Measurements from ENCODE around the gene FAM20A. TPM values are rescaled to one million over a fixed set of nuclear protein-coding genes. Genes with fewer than 3 reads are reported as not detected.

The FAM20A gene
- total RNA-seq, 1 donor from 2014 or later = 0.37 TPM

GRCh38 chr17:68580236-68580770 lies 20.9 kb downstream of the FAM20A start:
- Mint-ChIP-seq H3K36me3 (ENCODE audit: unreplicated experiment) (no peaks in the 10 kb centered on the region), H3K9me3 (ENCODE audit: unreplicated experiment) (no peaks in the 10 kb centered on the region), H3K27me3 (ENCODE audit: unreplicated experiment) (peaks cover 3% of the 10 kb centered on the region), H3K4me1 (ENCODE audit: low read depth, unreplicated experiment) (peaks cover 7% of the 10 kb centered on the region), H3K4me3 (ENCODE audit: unreplicated experiment) (no peak overlapping the region), H3K27ac (ENCODE audit: unreplicated experiment) (no peak overlapping the region)
- no peak for DNase-seq
- TF ChIP-seq, protein P1, sequence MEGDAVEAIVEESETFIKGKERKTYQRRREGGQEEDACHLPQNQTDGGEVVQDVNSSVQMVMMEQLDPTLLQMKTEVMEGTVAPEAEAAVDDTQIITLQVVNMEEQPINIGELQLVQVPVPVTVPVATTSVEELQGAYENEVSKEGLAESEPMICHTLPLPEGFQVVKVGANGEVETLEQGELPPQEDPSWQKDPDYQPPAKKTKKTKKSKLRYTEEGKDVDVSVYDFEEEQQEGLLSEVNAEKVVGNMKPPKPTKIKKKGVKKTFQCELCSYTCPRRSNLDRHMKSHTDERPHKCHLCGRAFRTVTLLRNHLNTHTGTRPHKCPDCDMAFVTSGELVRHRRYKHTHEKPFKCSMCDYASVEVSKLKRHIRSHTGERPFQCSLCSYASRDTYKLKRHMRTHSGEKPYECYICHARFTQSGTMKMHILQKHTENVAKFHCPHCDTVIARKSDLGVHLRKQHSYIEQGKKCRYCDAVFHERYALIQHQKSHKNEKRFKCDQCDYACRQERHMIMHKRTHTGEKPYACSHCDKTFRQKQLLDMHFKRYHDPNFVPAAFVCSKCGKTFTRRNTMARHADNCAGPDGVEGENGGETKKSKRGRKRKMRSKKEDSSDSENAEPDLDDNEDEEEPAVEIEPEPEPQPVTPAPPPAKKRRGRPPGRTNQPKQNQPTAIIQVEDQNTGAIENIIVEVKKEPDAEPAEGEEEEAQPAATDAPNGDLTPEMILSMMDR (IDR thresholded peaks at IDR 0.05; ENCODE audit: partially characterized antibody, unreplicated experiment) = no peak

DNA sequence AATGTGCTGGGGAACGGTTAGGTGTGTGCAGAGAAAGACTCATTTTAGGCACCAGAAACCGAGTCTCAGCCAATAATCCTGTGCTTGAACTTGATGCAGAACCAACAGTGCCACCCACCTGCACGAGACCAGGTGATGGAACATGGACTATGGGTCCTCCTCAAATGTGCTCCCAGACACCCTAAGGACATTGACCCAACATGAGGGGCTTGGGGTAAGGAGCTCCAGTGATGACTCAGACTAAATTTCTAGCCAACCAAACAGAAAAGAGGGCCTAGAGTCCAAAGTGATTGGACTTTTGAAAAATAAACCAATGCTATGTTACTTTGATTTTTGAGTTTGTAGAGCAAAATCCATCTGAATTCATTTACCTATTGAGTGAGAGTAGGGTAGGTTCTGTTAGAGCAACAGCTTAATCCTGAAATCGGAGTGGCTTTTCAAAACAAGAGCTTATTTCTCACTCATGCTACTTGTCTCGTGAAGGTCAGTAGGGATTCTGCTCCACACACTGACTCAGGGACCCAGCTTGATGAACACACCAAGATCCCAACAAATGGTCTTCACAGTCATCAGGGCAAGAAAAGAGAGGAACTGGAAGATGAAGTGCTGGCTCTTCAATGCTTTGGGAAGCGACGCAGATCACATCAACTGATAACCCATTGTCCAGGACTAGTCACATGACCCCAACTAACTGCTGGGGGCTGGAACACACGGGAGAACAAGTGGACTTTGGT lies 21.8 kb downstream of the FAM20A start:
- TF ChIP-seq, protein P1 (IDR thresholded peaks at IDR 0.05; ENCODE audit: partially characterized antibody, unreplicated experiment) = no peak
- peaks cover 3% of the 10 kb centered on the region for H3K27me3 Mint-ChIP-seq (ENCODE audit: unreplicated experiment)
- H3K4me1 Mint-ChIP-seq (ENCODE audit: low read depth, unreplicated experiment) = peaks cover 7% of the 10 kb centered on the region
- no peak overlapping the region for H3K27ac Mint-ChIP-seq (ENCODE audit: unreplicated experiment)
- DNase-seq = no peak
- no peaks in the 10 kb centered on the region for H3K9me3 Mint-ChIP-seq (ENCODE audit: unreplicated experiment)
- no peak overlapping the region for H3K4me3 Mint-ChIP-seq (ENCODE audit: unreplicated experiment)
- no peaks in the 10 kb centered on the region for H3K36me3 Mint-ChIP-seq (ENCODE audit: unreplicated experiment)

GRCh38 chr17:68578236-68578635 lies 22.9 kb downstream of the FAM20A start:
- no peak for DNase-seq
- Mint-ChIP-seq H3K27ac (ENCODE audit: unreplicated experiment) (no peak overlapping the region), H3K36me3 (ENCODE audit: unreplicated experiment) (no peaks in the 10 kb centered on the region), H3K4me1 (ENCODE audit: low read depth, unreplicated experiment) (peaks cover 7% of the 10 kb centered on the region), H3K9me3 (ENCODE audit: unreplicated experiment) (no peaks in the 10 kb centered on the region), H3K4me3 (ENCODE audit: unreplicated experiment) (no peak overlapping the region), H3K27me3 (ENCODE audit: unreplicated experiment) (peaks cover 3% of the 10 kb centered on the region)
- TF ChIP-seq, protein P1 (IDR thresholded peaks at IDR 0.05; ENCODE audit: partially characterized antibody, unreplicated experiment) = no peak

- no peaks in the 10 kb centered on the region for H3K9me3 Mint-ChIP-seq (ENCODE audit: unreplicated experiment)
- H3K27ac Mint-ChIP-seq (ENCODE audit: unreplicated experiment) = no peak overlapping the region
- peaks cover 3% of the 10 kb centered on the region for H3K27me3 Mint-ChIP-seq (ENCODE audit: unreplicated experiment)
- H3K4me3 Mint-ChIP-seq (ENCODE audit: unreplicated experiment) = no peak overlapping the region
- no peak for DNase-seq
- peaks cover 7% of the 10 kb centered on the region for H3K4me1 Mint-ChIP-seq (ENCODE audit: low read depth, unreplicated experiment)
- TF ChIP-seq, protein P1 (IDR thresholded peaks at IDR 0.05; ENCODE audit: partially characterized antibody, unreplicated experiment) = no peak
- no peaks in the 10 kb centered on the region for H3K36me3 Mint-ChIP-seq (ENCODE audit: unreplicated experiment)
These were observed 23.7 kb downstream of the FAM20A start for GRCh38 chr17:68577497-68577821.

GRCh38 chr17:68576811-68577496 lies 24.2 kb downstream of the FAM20A start:
- Mint-ChIP-seq H3K36me3 (ENCODE audit: unreplicated experiment) (no peaks in the 10 kb centered on the region), H3K4me1 (ENCODE audit: low read depth, unreplicated experiment) (peaks cover 5% of the 10 kb centered on the region), H3K27ac (ENCODE audit: unreplicated experiment) (no peak overlapping the region), H3K9me3 (ENCODE audit: unreplicated experiment) (no peaks in the 10 kb centered on the region), H3K27me3 (ENCODE audit: unreplicated experiment) (peaks cover 3% of the 10 kb centered on the region), H3K4me3 (ENCODE audit: unreplicated experiment) (no peak overlapping the region)
- TF ChIP-seq, protein P1 (IDR thresholded peaks at IDR 0.05; ENCODE audit: partially characterized antibody, unreplicated experiment) = no peak
- no peak for DNase-seq

Data from glutamatergic neuron (in vitro differentiated cells).